HG02943 (cell line): ENCODE measurements around the gene C2orf92.
"Not testable (repeated sequence)": the region's sequence is repeated elsewhere in the genome, so short reads cannot be mapped to it uniquely, and the experiment has no call there.

Source experiments
- ATAC-seq: cut with Tn5 transposase; IDR thresholded peaks from one replicate; pipeline ENCODE4 v1.9.1; 2021; ENCODE audit warnings: mild to moderate bottlenecking, low read depth, moderate library complexity; ENCODE audit not compliant: unreplicated experiment

C2orf92 gene

DNA sequence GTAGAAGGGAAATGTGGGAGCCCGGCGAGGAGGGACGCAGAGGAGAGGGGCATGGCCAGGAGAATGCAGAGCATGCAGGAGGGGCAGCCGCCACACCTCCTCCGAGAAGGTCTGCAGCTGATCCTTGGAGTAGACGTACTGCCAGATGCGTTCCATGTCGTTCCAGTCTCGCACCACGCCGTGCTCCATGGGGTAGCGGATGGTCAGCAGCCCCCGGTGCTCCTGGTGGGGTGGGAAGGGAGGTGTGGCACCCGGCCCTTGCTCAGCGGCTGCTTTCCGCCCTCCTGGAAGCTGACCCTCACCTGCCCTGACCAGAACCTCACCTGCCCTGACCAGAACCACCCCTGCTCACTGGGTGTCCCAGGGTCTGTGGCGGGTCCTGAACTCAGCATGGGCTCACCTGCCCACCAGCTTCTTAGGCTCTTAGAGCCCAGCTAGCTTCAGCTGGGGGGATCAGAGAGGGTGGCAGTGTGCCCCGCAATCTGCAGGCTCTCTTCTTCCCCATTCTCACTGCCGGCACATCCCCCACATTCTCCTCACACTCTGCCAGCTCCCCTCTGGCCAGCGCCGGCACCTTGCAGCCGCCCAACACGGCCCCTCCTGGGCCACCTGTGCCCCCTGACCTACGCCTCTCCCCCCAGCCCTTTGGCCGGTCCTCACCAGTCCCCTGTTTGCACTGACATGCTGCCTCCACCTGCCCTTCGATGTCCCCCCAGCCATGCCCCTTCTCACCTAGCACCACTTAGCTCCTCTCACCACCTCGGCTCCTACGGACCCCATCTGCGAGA, 10.1 kb upstream of the C2orf92 start:
- no peak for ATAC-seq

- no peak for ATAC-seq
These were observed 9.3 kb upstream of the C2orf92 start for GRCh38 chr2:97660044-97660774.

- no peak for ATAC-seq
These were observed 8.6 kb upstream of the C2orf92 start for GRCh38 chr2:97660775-97661389.

DNA sequence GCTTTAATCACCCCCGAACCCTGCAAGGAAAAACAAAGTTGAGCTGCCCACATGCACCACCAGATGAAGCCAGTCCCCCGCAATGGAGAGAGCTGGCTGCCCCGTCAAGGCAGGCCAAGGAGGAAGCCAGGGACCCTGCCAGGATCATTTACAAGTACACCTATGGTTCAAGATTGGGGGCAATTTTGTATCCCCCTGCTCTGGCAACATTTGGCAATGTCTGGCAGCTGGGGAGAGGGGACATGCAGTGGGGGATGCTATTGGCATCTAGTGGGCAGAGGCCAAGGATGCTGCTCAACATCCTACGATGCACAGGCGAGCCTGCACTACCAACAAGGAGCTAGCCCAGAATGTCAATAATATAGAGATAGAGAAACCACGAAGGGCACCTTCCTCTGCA, 7.6 kb upstream of the C2orf92 start:
- no peak for ATAC-seq

DNA sequence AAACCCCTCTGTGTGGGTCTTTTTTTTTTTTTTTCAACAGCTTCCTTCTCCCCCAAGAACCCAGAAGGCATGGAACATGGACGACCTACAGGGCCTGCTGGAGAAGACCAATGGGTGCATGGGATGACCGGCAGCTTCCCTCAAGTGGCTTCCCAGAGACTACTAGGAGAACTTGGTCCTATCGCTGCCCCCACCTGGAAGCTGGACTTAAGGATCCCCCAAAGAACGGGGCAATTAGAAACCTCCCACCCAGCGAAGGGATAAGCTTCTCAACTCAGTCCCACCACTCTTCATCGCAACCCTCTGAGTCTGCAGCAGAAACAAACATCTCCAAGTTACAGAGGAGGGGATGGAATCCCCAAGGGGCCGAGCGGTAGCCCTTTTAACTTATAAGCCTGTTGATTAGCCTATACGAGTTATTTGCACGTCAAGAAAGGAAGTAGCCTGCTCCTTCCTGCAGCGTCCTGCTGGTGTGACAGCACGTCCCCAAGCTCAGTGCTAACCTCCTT, 7.1 kb upstream of the C2orf92 start:
- ATAC-seq, result no peak

DNA sequence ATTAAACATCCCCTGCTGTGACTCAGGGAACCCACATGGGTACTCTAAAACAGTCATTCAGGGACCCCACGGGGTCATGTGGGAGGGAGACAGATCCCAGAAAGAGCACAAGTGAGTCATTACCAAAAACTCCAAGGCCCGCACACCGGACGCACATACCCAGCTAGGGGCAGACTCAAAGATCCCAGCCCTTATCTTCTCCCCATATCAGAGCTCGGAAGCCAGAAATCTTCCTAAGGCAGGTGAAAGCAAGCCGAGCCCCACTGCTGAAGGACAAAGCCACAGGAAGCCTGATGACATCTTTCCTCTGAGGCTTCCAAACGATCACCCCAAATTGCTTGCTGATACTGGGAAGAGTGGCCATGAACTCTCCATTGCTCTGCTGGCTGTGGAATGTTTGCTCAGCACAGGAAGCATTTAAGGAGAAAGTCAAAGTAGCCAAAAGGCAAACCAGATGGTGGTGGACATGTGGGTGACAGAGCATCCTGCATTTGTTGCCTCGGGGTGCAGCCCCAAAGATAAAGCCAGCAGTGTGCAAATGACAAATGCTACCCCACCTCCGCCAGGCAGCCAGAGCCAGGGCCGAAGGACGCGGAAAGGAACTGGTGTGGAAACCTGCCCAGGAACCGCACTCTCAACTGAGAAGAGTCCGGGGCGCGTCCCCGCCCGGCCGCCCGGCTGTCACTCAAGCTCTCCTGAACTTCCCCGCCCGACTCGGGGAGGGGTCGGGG, 6.5 kb upstream of the C2orf92 start:
- peak; percentile 56 for ATAC-seq

DNA sequence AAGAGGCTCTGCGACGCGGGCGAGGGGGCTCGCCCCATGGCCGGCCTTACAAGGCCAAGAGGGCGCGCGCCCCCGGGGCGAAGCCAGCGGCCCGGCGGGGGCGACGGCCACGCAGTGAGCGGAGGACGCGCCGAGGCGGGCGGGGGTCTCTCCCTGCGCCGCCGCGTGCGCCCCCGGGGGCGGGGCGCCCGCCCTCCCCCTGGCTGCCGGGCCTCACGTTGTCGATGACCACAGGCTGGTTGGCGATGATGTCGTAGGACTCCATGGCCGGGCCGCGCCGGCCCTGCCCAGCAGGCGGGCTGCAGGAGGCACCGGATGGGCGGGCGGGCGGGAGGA, 5.9 kb upstream of the C2orf92 start:
- ATAC-seq, result no peak

DNA sequence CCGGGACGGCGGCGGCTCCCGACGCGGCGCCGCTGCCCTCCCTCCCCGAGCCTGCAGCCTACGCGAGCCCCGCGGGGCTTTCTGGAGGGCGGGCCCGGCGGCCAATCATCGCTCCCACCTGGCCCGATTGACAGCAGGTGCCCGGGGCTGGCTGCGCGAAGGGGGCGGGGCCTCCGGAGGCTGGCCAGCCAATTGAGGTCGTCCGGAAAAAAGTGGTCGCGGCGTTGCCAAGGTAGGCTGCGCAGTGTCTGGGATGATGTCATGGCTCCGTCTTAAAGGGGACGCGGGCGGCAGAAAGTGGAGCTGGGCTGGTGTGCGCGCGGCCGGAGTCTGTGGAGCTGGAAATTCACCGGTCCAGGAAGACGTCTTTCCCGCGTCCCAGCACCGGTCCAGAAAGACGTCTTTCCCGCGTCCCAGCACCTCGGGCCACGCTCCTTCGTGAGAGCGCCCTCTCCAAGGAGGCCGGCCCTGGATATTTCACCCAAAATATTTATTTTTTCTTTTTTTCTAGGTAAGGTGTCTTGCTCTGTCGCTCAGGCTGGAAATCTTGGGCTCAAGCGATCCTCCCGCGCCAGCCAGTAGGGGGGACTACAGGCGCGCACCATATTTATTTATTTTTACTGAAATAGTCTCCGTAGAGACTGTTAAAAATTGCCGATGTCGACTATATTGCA, 5.4 kb upstream of the C2orf92 start, which contains the start of gene ACTR1B:
ACTR1B (minus strand) TSS at position 83 of the 674 bp plus-strand sequence. CDS start 154 bp downstream, outside the sequence.
- ATAC-seq, result peak; percentile 82

- ATAC-seq, result no peak
These were observed 4.9 kb upstream of the C2orf92 start for GRCh38 chr2:97664636-97664970.

DNA sequence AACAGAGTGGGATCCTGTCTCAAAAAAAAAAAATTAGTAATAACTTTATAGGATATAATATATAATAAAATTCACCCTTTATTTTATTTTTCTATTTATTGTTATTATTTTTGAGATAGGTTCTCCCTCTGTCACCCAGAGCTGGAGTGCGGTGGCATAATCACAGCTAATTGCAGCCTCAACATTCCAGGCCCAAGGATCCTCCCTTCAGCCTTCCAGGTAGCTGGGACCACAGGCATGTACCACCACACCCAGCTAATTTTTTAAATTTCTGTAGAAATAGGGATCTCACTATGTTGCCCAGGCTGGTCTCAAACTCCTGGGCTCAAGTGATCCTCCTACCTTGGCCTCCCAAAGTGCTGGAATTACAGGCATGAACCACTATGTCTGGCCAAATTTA, 958 bp downstream of the C2orf92 start:
- no peak for ATAC-seq

GRCh38 chr2:97671526-97671925, 2.0 kb downstream of the C2orf92 start:
- ATAC-seq, result no peak

DNA sequence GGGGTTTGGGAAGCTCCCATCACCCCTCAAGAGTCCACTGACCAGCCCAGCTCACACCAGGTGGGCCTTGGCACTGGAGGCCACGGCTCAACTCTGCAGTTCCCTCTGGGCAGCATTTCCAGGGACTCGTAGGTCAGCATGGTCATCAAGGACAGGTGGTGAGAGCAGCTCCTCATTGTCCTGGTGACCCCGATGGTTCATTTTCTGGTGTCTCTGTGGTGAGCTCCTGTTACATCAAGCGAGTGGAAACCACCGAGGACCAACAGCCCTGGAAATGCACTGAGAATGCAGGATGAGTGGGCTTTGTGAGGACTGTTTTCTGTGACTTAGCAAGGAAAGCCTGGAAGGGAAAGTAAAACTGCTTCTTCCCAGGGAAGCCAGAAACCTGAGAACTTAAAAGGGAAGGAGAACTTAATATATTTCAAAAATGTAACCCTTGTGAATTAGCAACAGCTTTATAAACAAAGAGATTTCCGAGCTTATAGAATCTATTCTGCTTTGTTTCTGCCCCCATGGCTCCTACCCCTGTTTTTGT, 3.2 kb downstream of the C2orf92 start:
- not testable (repeated sequence) for ATAC-seq

DNA sequence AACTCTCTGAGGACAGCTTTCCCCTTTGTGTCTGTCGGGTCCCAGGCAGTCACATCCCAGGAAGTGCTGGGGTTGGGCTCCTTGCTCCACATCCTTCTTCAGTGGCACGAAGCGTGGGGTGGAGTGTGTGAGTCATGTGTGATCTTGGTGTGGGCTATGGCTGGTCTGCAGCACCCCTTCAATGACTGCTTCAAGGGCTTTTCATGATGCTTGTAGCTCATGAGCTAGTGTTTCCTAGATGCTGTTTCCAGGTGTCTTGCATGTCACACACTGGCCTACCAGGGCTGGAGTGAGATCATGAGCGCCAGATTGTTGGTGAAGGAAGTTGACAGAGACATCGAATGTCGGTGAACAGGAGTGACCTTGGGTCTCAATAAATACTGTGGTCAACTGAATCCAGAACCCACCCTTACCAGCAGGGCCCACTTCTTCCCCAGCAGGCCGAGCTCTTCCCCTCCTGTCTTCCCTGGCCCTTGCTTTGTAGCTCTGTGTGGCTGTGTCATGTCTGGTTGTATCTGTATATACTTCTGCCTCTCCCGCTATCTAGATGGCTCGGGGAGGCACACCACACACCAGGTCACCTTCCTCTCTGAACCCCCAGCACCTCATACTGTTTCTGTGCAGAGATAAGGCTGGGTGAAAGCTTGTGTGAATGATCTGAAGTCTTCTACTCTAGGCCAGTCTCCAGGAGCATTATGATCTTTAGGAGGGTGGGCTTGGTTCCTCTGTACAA, 3.8 kb downstream of the C2orf92 start:
- no peak for ATAC-seq

DNA sequence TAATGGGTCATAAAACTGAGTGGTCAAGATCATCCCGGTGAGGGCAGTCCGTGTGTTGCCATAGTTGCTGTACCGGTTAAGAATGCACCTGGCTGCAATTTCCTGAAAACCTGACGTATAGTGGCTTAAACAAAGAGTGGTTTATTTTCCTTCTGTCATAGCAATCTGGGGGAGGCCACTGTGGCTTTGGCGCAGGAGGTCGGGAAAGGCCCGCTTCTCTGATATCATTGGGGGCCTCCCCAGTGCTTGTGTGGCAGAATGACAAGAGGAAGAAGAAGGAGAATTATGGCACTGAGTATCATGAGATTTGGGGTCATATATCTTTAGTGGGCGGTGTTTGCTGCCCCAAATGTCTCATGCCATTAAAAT, 4.4 kb downstream of the C2orf92 start:
- no peak for ATAC-seq

GRCh38 chr2:97675430-97676113, 6.1 kb downstream of the C2orf92 start:
- ATAC-seq, result no peak

- ATAC-seq, result no peak
These were observed 7.1 kb downstream of the C2orf92 start for GRCh38 chr2:97676620-97677019.

GRCh38 chr2:97677480-97677879, 8.0 kb downstream of the C2orf92 start:
- no peak for ATAC-seq

GRCh38 chr2:97678298-97678697, 8.8 kb downstream of the C2orf92 start:
- no peak for ATAC-seq

- ATAC-seq, result not testable (repeated sequence)
These were observed 17.7 kb downstream of the C2orf92 start for GRCh38 chr2:97687235-97687634.
